ENCODE results near the gene SP2. TPM values are rescaled to one million over a fixed set of nuclear protein-coding genes. Genes with fewer than 3 reads are reported as not detected.

SP2 gene
- total and polyA plus RNA-seq, 2 of the 8 experiments (the other 6 are each of a cell fraction or from before 2014, with no cell fraction given), result 5.6 to 13.8 TPM

GRCh38 chr17:47945080-47945479 is 49.0 kb downstream of the SP2 start:
- H3K79me1 ChIP-seq (ENCODE audit: low read depth, low read length), result no peaks in the 10 kb centered on the region
- no peak overlapping the region for H2BK5ac ChIP-seq (ENCODE audit: low read depth, low read length)
- TF ChIP-seq KDM1A (IDR thresholded peaks at IDR 0.05; ENCODE audit: borderline replicate concordance, low read length), result no peak
- no peak for TF ChIP-seq SIRT6 (IDR thresholded peaks at IDR 0.05; ENCODE audit: low read length)
- no peak for TF ChIP-seq CREB1 (IDR thresholded peaks at IDR 0.05)
- TF ChIP-seq RBBP5 (IDR thresholded peaks at IDR 0.05; ENCODE audit: borderline replicate concordance, low read depth, low read length), result no peak
- no peak for TF ChIP-seq ZNF274 (IDR thresholded peaks at IDR 0.05; ENCODE audit: borderline replicate concordance, extremely low read depth, low read length)
- TF ChIP-seq USF2 (IDR thresholded peaks at IDR 0.05; ENCODE audit: low read length), result no peak
- TF ChIP-seq POU5F1 (IDR thresholded peaks at IDR 0.05; ENCODE audit: low read depth, low read length), result no peak
- H3K4ac ChIP-seq (replicated peaks; ENCODE audit: insufficient read length, low read depth, low read length), result no peak overlapping the region
- H3K36me3 ChIP-seq (ENCODE audit: control insufficient read depth in 2 of 4, insufficient read depth in 4 of 4, low read length in 3 of 4), result no peaks in the 10 kb centered on the region; a peak in 1 of 8 replicates
- FAIRE-seq, result no peak
- H3K9ac ChIP-seq (replicated peaks in 1 of 4; ENCODE audit: extremely low read depth in 1 of 4, low read depth in 3 of 4, low read length in 3 of 4), result no peak overlapping the region
- H2BK20ac ChIP-seq (ENCODE audit: low read length), result no peak overlapping the region
- no peak overlapping the region for H3K27ac ChIP-seq (ENCODE audit: low read depth, low read length)
- DNase-seq (ENCODE audit: low read depth in 1 of 2, low spot score in 2 of 2), result no peak
- CTCF ChIA-PET (ENCODE audit: partially characterized antibody), result interaction anchor here (0.9 to 28.0 kb wide), 9 partner anchors 8 to 99 kb away, joined by 3 to 1010 read pairs (median 35); partner anchors contain the start of genes CDK5RAP3, PRR15L, SCRN2 and SP2
- peaks cover 0 to 14% (median 6%) of the 10 kb centered on the region in 4 experiments; a peak in 5 of 7 replicates for H3K27me3 ChIP-seq (replicated peaks in 1 of 4; ENCODE audit: control insufficient read depth in 3 of 4, extremely low read depth in 1 of 4, insufficient read depth in 3 of 4, low read length in 3 of 4)
- H2BK120ac ChIP-seq (replicated peaks; ENCODE audit: low read depth, low read length), result no peak overlapping the region
- H3K14ac ChIP-seq (ENCODE audit: insufficient read length), result no peak overlapping the region
- H2AFZ ChIP-seq (ENCODE audit: low read length), result no peak overlapping the region
- POLR2A ChIA-PET (ENCODE audit: partially characterized antibody), result interaction anchor here (0.8 to 2.2 kb wide), 4 partner anchors 9 to 110 kb away, joined by 3 to 7 read pairs (median 4); partner anchors contain the start of genes CDK5RAP3 and PRR15L
- no peak overlapping the region for H4K91ac ChIP-seq (replicated peaks; ENCODE audit: insufficient read length, low read length)
- no peaks in the 10 kb centered on the region for H3K79me2 ChIP-seq (ENCODE audit: control insufficient read depth in 1 of 2, insufficient read depth in 2 of 2, low read length in 2 of 2)
- no peak overlapping the region for H3K18ac ChIP-seq (ENCODE audit: extremely low read depth, low read length)
- H4K8ac ChIP-seq (ENCODE audit: extremely low read depth, insufficient read depth, low read length), result no peak overlapping the region
- WGBS, 2 experiments (ENCODE audit: extremely low coverage in 1 of 2, insufficient coverage in 1 of 2, insufficient read length in 1 of 2, insufficient replicate concordance in 2 of 2, low coverage in 1 of 2, low lambda C conversion rate in 2 of 2, missing lambda C conversion rate in 1 of 2), result 90% methylated on average over 8 of the region's 8 CpGs; no CpG with 5 or more reads in 1 of the 2 experiments
- no peak overlapping the region for H2BK15ac ChIP-seq (ENCODE audit: low read length)
- H3K9me3 ChIP-seq (ENCODE audit: insufficient read depth in 2 of 2, low read depth in 1 of 2, low read length in 1 of 2), result no peaks in the 10 kb centered on the region
- H4K5ac ChIP-seq (ENCODE audit: insufficient read length, low read depth, low read length), result no peak overlapping the region
- H4K20me1 ChIP-seq (replicated peaks in 1 of 2; ENCODE audit: control insufficient read depth in 1 of 2, insufficient read depth in 2 of 2, low read length in 2 of 2), result no peaks in the 10 kb centered on the region
- peaks cover 0 to 8% (median 4%) of the 10 kb centered on the region in 4 experiments; a peak in 4 of 7 replicates for H3K4me1 ChIP-seq (replicated peaks in 1 of 4; ENCODE audit: control insufficient read depth in 3 of 4, insufficient read depth in 4 of 4, low read length in 3 of 4)
- H3K23ac ChIP-seq (ENCODE audit: insufficient read length), result no peak overlapping the region
- H2AK5ac ChIP-seq (ENCODE audit: low read depth, low read length), result no peak overlapping the region
- H3K23me2 ChIP-seq (ENCODE audit: low read depth, low read length), result no peaks in the 10 kb centered on the region; the same call in 1 of the 2 replicates
- no peak overlapping the region for H2BK12ac ChIP-seq (ENCODE audit: low read depth, low read length)
- no peak overlapping the region for H3K56ac ChIP-seq (replicated peaks; ENCODE audit: insufficient read length, low read depth, low read length)
- no peak overlapping the region for H3K4me2 ChIP-seq (ENCODE audit: insufficient read depth in 1 of 2, low read depth in 2 of 2, low read length in 2 of 2)
- no peak overlapping the region for H3K4me3 ChIP-seq (ENCODE audit: extremely low read depth in 1 of 4, insufficient read depth in 2 of 4, low read depth in 3 of 4, low read length in 4 of 4)
